GM12865 (cell line): ENCODE results near the gene DHRS12.
A peak's percentile ranks its signal among the peaks of the same experiment; 100 is the strongest.

Experiments used
- DNase-seq: peaks from one replicate; pipeline ENCODE4 v3.0.0; 2010; ENCODE audit warnings: low read depth
- H3K4me3 ChIP-seq: 2 replicates; pipeline ENCODE4 v1.5.1; 2011; ENCODE audit warnings: mild to moderate bottlenecking, low read depth, low read length, control low read depth
- CTCF ChIP-seq: IDR thresholded peaks from 2 replicates; pipeline ENCODE4 v1.5.1; 2011; ENCODE audit warnings: low read length, control low read depth, low read depth, inconsistent platforms; ENCODE audit not compliant: insufficient read depth; ENCODE audit errors: missing control alignments

Gene DHRS12

DNA sequence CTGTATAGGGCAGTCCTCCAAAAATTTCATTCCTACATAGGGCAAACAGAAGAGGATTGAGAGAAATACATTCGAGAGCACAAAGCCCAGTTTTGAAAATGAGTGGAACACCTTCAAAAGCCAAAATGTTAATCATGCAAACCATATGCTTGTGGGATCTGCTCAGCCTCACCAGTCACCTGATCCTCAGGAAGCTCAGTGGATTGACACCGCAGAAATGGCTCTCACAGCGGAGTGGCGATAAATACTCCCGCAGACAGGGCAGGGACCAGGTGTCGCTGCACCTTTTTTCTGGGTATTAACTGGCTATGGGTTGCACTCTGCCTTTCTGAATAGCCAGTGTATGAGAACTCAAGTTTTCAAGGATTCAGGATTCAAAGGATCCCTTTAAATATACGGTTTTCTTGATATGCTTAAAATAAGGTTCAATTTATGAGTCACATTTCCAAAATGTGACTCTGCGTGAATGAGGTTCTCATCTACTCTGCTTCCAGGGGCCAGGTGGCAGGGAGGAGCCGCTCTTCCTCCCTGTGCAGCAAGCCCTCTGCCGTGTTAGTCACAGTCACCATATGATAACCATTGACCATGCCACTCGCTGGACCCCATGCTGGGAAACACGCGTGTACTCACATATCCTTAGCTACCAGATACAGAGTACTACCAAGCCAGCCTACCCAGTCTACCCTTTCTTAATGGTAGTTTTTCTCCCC lies 18.3 kb upstream of the DHRS12 start:
- no peak overlapping the region for H3K4me3 ChIP-seq
- no peak for DNase-seq
- no peak for TF ChIP-seq CTCF

GRCh38 chr13:51821606-51822005 lies 17.6 kb upstream of the DHRS12 start:
- H3K4me3 ChIP-seq = no peak overlapping the region
- DNase-seq = no peak
- no peak for TF ChIP-seq CTCF

- DNase-seq = no peak
- no peak for TF ChIP-seq CTCF
- H3K4me3 ChIP-seq = no peak overlapping the region
These were observed 16.1 kb upstream of the DHRS12 start for GRCh38 chr13:51820016-51820597.

DNA sequence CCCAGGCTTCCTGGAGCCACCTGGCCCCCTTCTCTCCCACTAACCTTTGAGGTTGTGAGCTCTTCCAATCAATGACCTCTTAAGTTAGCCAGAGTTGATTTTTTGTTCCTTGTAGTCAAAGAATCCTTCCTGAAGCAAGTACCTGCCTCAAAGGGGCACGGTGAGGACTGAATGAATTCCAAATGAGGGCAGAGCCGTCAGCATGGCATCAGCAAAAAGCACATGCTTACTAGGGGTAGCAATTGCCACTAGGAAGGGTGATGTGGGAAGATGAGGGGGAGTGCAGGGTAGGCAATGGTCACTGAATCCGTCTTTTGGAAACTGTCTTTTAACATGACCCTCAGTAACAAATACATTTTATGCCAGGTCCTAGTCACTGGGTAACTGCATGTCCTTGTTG lies 15.6 kb upstream of the DHRS12 start:
- no peak for TF ChIP-seq CTCF
- DNase-seq = no peak
- no peak overlapping the region for H3K4me3 ChIP-seq

- no peak for TF ChIP-seq CTCF
- peak; percentile 57 for DNase-seq
- H3K4me3 ChIP-seq = no peak overlapping the region
These were observed 15.0 kb upstream of the DHRS12 start for GRCh38 chr13:51818781-51819511.

DNA sequence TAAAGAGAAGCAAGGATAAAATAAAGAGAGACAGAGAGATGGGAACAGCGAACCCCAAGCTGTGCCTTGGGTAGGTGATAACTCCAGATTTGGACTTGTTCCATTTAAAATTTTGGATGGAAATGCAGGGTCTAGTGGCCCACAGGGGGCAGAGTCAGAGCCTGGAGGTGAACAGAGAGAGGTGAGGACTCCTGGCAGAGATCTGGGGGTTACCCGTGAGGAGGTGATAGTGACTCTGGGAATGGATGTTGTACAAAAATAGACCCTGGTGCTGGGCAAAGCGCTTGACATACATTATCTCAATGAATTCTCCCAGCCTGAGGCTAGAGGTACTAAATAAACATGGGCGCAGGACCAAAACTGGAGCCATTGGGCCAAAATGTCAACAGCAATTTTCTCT lies 14.3 kb upstream of the DHRS12 start:
- H3K4me3 ChIP-seq = no peak overlapping the region
- no peak for DNase-seq
- no peak for TF ChIP-seq CTCF

GRCh38 chr13:51817717-51818116 lies 13.8 kb upstream of the DHRS12 start:
- H3K4me3 ChIP-seq = no peak overlapping the region
- no peak for TF ChIP-seq CTCF

More at GRCh38 chr13:51817717-51818116, 13.8 kb upstream of the DHRS12 start:
- no peak for DNase-seq
